ENCODE measurements around the gene PCDHA13. TPM values are rescaled to one million over a fixed set of nuclear protein-coding genes. Genes with fewer than 3 reads are reported as not detected.
A peak's percentile ranks its signal among the peaks of the same experiment; 100 is the strongest.
"Not testable (repeated sequence)": the region's sequence is repeated elsewhere in the genome, so short reads cannot be mapped to it uniquely, and the experiment has no call there.

Gene PCDHA13
- total RNA-seq, 2 donors from 2014 or later, result 0.12 TPM; not detected in 1

DNA sequence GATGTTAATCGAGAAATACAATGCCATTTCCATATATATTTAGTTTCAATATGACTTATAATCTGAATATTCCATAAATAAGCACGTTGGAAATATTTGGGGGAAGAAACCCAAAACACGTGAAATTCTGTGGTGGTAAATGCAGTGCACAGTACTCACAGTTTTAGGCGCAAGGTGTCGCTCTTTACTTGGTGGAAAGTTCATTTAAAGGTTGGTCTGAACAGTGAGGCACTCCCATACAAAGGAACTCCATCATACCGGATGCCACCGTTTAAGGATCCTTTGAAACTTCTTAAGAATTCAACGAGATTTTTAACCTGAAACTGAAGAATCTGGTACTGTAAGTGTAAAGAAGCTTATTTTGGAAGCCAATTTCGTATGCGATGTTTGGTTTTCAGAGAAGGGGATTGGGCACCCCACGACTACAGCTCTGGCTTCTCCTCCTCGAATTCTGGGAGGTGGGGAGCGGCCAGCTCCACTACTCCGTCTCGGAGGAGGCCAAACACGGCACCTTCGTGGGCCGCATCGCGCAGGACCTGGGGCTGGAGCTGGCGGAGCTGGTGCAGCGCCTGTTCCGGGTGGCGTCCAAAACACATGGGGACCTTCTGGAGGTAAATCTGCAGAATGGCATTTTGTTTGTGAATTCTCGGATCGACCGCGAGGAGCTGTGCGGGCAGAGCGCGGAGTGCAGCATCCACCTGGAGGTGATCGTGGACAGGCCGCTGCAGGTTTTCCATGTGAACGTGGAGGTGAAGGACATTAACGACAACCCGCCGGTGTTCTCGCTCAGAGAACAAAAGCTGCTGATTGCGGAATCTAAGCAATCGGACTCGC, 13.0 kb upstream of the PCDHA13 start, which contains the start of gene PCDHA11:
TSS of gene PCDHA11 (plus strand) at position 237 of the 834 bp plus-strand sequence. CDS start at position 384, 147 bp downstream.
- no peak for DNase-seq
- no peak for ATAC-seq
- intact Hi-C loops (cut with DNase I, micrococcal nuclease), result no loop called here

DNA sequence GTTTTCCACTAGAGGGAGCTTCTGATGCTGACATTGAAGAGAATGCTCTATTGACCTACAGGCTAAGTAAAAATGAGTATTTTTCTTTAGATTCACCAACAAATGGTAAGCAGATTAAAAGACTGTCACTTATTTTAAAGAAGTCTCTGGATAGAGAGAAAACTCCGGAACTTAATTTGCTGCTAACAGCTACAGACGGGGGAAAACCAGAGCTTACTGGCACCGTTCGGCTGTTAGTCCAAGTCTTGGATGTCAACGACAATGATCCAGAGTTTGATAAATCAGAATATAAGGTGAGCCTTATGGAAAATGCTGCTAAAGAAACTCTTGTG, 12.4 kb upstream of the PCDHA13 start:
- DNase-seq (no peak), ATAC-seq (no peak)
- intact Hi-C loops (cut with DNase I, micrococcal nuclease), result no loop called here

- intact Hi-C loops (cut with DNase I, micrococcal nuclease), result no loop called here
- DNase-seq (no peak), ATAC-seq (no peak)
Observed at GRCh38 chr5:140870221-140871201, 11.4 kb upstream of the PCDHA13 start.

DNA sequence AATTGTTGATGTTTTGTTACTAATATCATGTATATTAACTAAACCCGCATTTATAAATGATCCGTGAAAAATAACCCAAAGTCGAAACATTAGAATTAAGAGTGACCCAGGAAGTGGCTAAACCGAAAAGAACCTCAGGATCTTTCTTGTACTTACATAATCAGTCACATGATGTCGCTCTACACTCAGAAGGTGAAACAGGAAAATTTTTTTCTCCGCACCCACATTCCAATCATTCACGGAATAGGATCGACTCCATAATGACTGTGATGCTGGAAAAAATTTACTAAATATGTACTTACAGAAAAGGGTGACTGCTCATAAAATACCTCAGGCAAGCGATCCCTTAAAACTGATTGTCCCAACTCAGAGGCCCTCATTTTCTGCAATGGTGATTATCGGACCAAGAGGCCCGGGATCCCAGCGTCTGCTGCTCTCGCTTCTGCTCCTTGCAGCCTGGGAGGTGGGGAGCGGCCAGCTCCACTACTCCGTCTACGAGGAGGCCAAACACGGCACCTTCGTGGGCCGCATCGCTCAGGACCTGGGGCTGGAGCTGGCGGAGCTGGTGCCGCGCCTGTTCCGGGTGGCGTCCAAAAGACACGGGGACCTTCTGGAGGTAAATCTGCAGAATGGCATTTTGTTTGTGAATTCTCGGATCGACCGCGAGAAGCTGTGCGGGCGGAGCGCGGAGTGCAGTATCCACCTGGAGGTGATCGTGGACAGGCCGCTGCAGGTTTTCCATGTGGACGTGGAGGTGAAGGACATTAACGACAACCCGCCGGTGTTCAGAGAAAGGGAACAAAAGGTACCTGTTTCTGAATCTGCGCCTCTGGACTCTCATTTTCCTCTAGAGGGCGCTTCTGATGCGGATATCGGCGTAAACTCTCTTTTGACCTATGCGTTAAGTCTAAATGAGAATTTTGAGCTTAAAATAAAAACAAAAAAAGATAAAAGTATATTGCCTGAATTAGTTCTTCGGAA, 6.5 kb upstream of the PCDHA13 start, which contains the start of gene PCDHA12:
TSS of gene PCDHA12 (plus strand) at position 224 of the 981 bp plus-strand sequence. CDS start at position 389, 165 bp downstream.
- intact Hi-C loops (cut with DNase I, micrococcal nuclease), result no loop called here
- DNase-seq (no peak), ATAC-seq (no peak)

GRCh38 chr5:140876541-140877261, 5.2 kb upstream of the PCDHA13 start:
- ATAC-seq; intact Hi-C loops (cut with DNase I, micrococcal nuclease); DNase-seq: not testable (repeated sequence)

- no peak for DNase-seq
- intact Hi-C loops (cut with DNase I, micrococcal nuclease), result no loop called here
- no peak for ATAC-seq
Observed at GRCh38 chr5:140877262-140877581, 4.7 kb upstream of the PCDHA13 start.

- ATAC-seq, result no peak
- intact Hi-C loops (cut with DNase I, micrococcal nuclease), result no loop called here
- DNase-seq, result no peak
Observed at GRCh38 chr5:140882591-140882899, 621 bp downstream of the PCDHA13 start.

- intact Hi-C loops (cut with DNase I, micrococcal nuclease), result no loop called here
- no peak for ATAC-seq
Observed at GRCh38 chr5:140883373-140883772, 1.4 kb downstream of the PCDHA13 start.

DNA sequence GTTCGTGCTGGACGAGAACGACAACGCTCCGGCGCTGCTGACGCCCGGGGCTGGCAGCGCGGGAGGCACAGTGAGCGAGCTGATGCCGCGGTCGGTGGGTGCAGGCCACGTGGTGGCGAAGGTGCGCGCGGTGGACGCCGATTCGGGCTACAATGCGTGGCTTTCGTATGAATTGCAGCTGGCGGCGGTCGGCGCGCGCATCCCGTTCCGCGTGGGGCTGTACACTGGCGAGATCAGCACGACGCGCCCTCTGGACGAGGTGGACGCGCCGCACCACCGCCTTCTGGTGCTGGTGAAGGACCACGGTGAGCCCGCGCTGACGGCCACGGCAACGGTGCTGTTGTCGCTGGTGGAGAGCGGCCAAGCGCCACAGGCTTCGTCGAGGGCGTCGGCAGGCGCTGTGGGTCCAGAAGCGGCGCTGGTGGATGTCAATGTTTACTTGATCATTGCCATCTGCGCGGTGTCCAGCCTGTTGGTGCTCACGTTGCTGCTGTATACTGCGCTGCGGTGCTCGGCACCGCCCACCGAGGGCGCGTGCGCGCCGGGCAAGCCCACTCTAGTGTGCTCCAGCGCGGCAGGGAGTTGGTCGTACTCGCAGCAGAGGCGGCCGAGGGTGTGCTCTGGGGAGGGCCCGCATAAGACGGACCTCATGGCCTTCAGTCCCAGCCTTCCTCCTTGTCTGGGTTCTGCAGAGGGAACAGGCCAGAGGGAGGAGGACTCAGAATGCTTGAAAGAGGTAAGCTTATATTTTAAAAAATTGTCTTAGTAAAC, 2.2 kb downstream of the PCDHA13 start:
- DNase-seq (no peak), ATAC-seq (no peak)
- intact Hi-C loops (cut with DNase I, micrococcal nuclease), result no loop called here

More at GRCh38 chr5:140883373-140883772, 1.4 kb downstream of the PCDHA13 start:
- no peak for DNase-seq

GRCh38 chr5:140916325-140916724, 34.4 kb downstream of the PCDHA13 start:
- DNase-seq, result no peak

GRCh38 chr5:140923601-140924000, 41.7 kb downstream of the PCDHA13 start:
- ATAC-seq (no peak), DNase-seq (no peak)
- intact Hi-C loops (cut with DNase I, micrococcal nuclease), result loop anchor here in 1 of 2 donors (10.0 kb wide), 1 partner anchor 539 kb away; no protein-coding TSS in a partner anchor

More at GRCh38 chr5:140916325-140916724, 34.4 kb downstream of the PCDHA13 start:
- no peak for ATAC-seq
- intact Hi-C loops (cut with DNase I, micrococcal nuclease), result no loop called here

- intact Hi-C loops (cut with DNase I, micrococcal nuclease), result loop anchor here in 1 of 2 donors (10.0 kb wide), 1 partner anchor 541 kb away; no protein-coding TSS in a partner anchor
- DNase-seq, result no peak
- peak; percentile 62 for ATAC-seq
Observed at GRCh38 chr5:140925806-140926442, 44.0 kb downstream of the PCDHA13 start, which contains the start of gene PCDHAC1. TSS of gene PCDHAC1 (plus strand) at chr5:140926299. CDS start at chr5:140926893, 594 bp downstream.

DNA sequence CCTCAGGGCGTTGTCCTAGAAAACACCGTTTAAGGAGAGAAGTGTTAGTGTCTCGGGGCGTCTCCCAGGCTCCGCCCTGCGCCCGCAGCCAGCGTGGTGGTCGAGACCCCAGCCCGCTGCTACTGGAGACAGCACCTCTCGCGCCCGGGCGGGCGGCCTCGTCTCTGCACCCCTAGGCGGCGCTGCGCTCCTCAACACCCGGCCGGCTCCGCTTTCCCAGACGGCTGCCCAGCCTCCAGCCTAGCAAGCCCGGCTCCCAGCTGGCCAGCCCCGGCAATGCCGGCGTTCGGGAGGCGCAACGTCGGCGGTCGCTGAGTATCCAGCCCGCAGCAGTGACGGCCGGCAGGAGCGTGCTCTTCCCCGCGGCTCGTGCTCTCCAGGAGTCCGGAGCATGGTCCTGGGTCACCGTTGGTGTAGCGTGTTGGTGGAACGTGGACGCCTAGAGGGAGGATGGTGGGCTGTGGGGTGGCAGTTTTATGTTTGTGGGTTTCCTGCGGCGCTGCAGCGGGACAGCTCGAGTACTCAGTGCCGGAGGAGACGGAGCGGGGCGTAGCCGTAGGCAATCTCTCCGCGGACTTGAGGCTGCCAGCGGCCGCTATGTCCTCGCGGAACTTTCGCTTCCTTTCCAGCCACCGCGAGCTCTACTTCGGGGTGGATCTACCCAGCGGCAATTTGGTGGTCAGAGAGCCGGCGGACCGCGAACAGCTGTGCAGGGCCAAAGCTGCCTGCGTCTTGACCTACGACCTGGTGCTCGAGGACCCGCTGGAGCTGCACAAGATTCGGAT, 44.7 kb downstream of the PCDHA13 start:
- intact Hi-C loops (cut with DNase I, micrococcal nuclease), result loop anchor here in 1 of 2 donors (10.0 kb wide), 1 partner anchor 542 kb away; no protein-coding TSS in a partner anchor
- ATAC-seq, result peak; percentile 76
- DNase-seq, result peak; percentile 40 to 49

DNA sequence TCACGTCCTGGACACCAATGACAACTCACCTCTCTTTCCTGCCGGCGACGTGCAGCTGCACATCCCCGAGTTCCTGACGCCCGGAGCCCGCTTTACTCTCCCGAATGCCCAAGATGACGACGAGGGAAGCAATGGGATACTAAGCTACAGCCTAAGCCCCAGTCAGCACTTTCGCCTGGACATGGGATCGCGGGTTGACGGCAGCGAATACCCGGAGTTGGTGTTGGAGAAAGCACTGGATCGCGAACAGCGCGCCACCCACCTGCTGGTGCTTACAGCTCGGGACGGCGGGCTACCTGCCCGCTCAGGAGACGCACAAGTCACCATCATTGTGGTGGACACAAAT, 45.3 kb downstream of the PCDHA13 start:
- ATAC-seq, result no peak
- DNase-seq, result no peak
- intact Hi-C loops (cut with DNase I, micrococcal nuclease), result loop anchor here in 1 of 2 donors (10.0 kb wide), 1 partner anchor 542 kb away; no protein-coding TSS in a partner anchor
